ENCODE results near the gene RIC8A. TPM values are rescaled to one million over a fixed set of nuclear protein-coding genes. Genes with fewer than 3 reads are reported as not detected.

The RIC8A gene
- polyA plus RNA-seq, 1 of the 3 experiments (the other 2 are of a cell fraction): 115 TPM

- H3K9me2 ChIP-seq: no peaks in the 10 kb centered on the region
- H3K36me3 ChIP-seq (replicated peaks in 1 of 2; ENCODE audit: control insufficient read depth in 1 of 2, insufficient read depth in 2 of 2, low read length in 1 of 2): peaks cover 45 to 56% of the 10 kb centered on the region in 2 experiments
- POLR2A ChIA-PET: no interaction called here
- peak overlapping the region; percentile 78 to 97; a peak in 3 of 4 replicates for H3K4me3 ChIP-seq (ENCODE audit: low read depth in 2 of 2, low read length in 1 of 2)
- no peak for DNase-seq
- H3K79me2 ChIP-seq (ENCODE audit: insufficient read depth): peaks cover 65% of the 10 kb centered on the region
- CTCF ChIA-PET: interaction anchor here (0.6 kb wide), 1 partner anchor 153 kb away, joined by 3 read pairs; no protein-coding TSS in a partner anchor
- H4K20me1 ChIP-seq (ENCODE audit: insufficient read depth): peaks cover 23% of the 10 kb centered on the region
- peak overlapping the region; percentile 92 for H3K4me2 ChIP-seq
- H3K9me3 ChIP-seq: no peaks in the 10 kb centered on the region
- TF ChIP-seq USF1 (IDR thresholded peaks at IDR 0.05; ENCODE audit: borderline replicate concordance, low read depth) (no peak), ZBTB33 (IDR thresholded peaks at IDR 0.05; ENCODE audit: borderline replicate concordance, low read depth) (no peak), RCOR1 (IDR thresholded peaks at IDR 0.05; ENCODE audit: low read length) (no peak), POLR2AphosphoS5 (IDR thresholded peaks at IDR 0.05; ENCODE audit: low read depth, low read length) (0 out of 2 replicates have a peak, but pooled peaks have one; percentile 10)
- H3K9ac ChIP-seq: peak overlapping the region; percentile 99
- no peak overlapping the region for H2AFZ ChIP-seq (ENCODE audit: low read depth)
- H3K27me3 ChIP-seq (ENCODE audit: insufficient read depth): no peaks in the 10 kb centered on the region
- peaks cover 15 to 32% of the 10 kb centered on the region in 2 experiments; a peak in 3 of 4 replicates for H3K4me1 ChIP-seq (ENCODE audit: control insufficient read depth in 1 of 2, insufficient read depth in 2 of 2, low read depth in 1 of 2, low read length in 1 of 2)
- peaks cover 17% of the 10 kb centered on the region for H3F3A ChIP-seq (replicated peaks; ENCODE audit: insufficient read depth)
- WGBS (ENCODE audit: low lambda C conversion rate): 30% methylated on average over 2 of the region's 9 CpGs
- H3K27ac ChIP-seq (ENCODE audit: low read depth in 2 of 2, low read length in 1 of 2): peak overlapping the region in 1 of 2 experiments; percentile 99; a peak in 3 of 4 replicates
These were observed 2.8 kb downstream of the RIC8A start for GRCh38 chr11:210122-210802.

- Histone ChIP-seq H3K36me3 (replicated peaks in 1 of 2; ENCODE audit: control insufficient read depth in 1 of 2, insufficient read depth in 2 of 2, low read length in 1 of 2) (peaks cover 42 to 54% of the 10 kb centered on the region in 2 experiments), H4K20me1 (ENCODE audit: insufficient read depth) (peaks cover 19% of the 10 kb centered on the region), H3K9me3 (no peaks in the 10 kb centered on the region), H3K79me2 (ENCODE audit: insufficient read depth) (peaks cover 59% of the 10 kb centered on the region), H3K4me3 (ENCODE audit: low read depth in 2 of 2, low read length in 1 of 2) (peak overlapping the region in 1 of 2 experiments; percentile 78; a peak in 2 of 4 replicates), H3F3A (replicated peaks; ENCODE audit: insufficient read depth) (peaks cover 17% of the 10 kb centered on the region), H2AFZ (ENCODE audit: low read depth) (no peak overlapping the region), H3K9ac (peak overlapping the region; percentile 9; the same call in 1 of the 2 replicates), H3K4me1 (ENCODE audit: control insufficient read depth in 1 of 2, insufficient read depth in 2 of 2, low read depth in 1 of 2, low read length in 1 of 2) (peaks cover 12 to 27% of the 10 kb centered on the region in 2 experiments; a peak in 3 of 4 replicates), H3K9me2 (no peaks in the 10 kb centered on the region), H3K27ac (ENCODE audit: low read depth in 2 of 2, low read length in 1 of 2) (no peak overlapping the region), H3K4me2 (peak overlapping the region; percentile 92; the same call in 1 of the 2 replicates), H3K27me3 (ENCODE audit: insufficient read depth) (no peaks in the 10 kb centered on the region)
- WGBS (ENCODE audit: low lambda C conversion rate): 96% methylated on average over 4 of the region's 5 CpGs
- ChIA-PET POLR2A (interaction anchor here (1.6 kb wide), 1 partner anchor 25 kb away, joined by 4 read pairs; no protein-coding TSS in a partner anchor), CTCF (no interaction called here)
- no peak for DNase-seq
- TF ChIP-seq ZBTB33 (IDR thresholded peaks at IDR 0.05; ENCODE audit: borderline replicate concordance, low read depth): no peak
- TF ChIP-seq USF2 (IDR thresholded peaks at IDR 0.05; ENCODE audit: borderline replicate concordance, low read depth, low read length): no peak
- TF ChIP-seq TEAD4 (IDR thresholded peaks at IDR 0.05; ENCODE audit: borderline replicate concordance, insufficient read depth): no peak
- no peak for TF ChIP-seq FOXJ3 (CRISPR knock-in tag; IDR thresholded peaks at IDR 0.05)
- TF ChIP-seq NRF1 (IDR thresholded peaks at IDR 0.05; ENCODE audit: low read depth, low read length): no peak
- TF ChIP-seq CTCF (IDR thresholded peaks at IDR 0.05): no peak
- TF ChIP-seq RXRA (IDR thresholded peaks at IDR 0.05; ENCODE audit: borderline replicate concordance, low read depth): no peak
- no peak for TF ChIP-seq ELF1 (IDR thresholded peaks at IDR 0.05)
- TF ChIP-seq GATA2 (CRISPR knock-in tag; IDR thresholded peaks at IDR 0.05): no peak
These were observed 3.3 kb downstream of the RIC8A start for GRCh38 chr11:210803-211180.
